ENCODE measurements around the gene MYH7. TPM values are rescaled to one million over a fixed set of nuclear protein-coding genes. Genes with fewer than 3 reads are reported as not detected.

Gene MYH7
- total and polyA plus RNA-seq, 2 of the 4 experiments (the other 2 are of a cell fraction) = not detected

DNA sequence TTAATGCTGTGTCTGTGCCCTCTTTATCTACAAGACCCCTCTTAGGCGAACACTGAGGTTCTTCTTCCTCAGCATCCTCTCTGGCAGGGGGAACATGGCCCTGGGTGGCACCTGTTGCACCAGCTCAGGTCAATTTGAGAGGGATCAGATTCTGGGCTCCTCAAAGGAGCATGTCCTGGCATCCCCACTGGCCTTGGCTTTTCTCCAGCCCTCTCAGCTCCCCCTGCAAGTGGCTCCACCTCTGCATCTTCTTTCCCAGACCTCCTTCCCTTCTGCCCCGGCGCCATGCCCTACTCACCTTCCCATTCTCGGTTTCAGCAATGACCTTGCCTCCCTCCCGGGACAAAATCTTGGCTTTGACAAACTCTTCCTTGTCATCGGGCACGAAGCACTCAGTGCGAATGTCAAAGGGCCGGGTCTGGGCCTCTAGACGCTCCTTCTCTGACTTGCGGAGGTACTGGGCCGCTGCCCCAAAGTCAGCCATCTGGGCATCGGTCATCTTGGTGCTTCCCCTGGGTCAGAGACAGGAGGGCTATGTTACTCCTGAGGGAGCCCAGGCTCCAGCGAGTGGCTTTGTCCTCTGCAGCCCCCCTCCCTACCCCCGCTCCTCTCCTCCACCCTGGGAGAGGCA is 28.6 kb downstream of the MYH7 start:
- H2BK20ac ChIP-seq (ENCODE audit: low read depth, low read length) = no peak overlapping the region
- no peak for TF ChIP-seq CHD1 (IDR thresholded peaks at IDR 0.05; ENCODE audit: low read depth, low read length)
- TF ChIP-seq RFX5 (IDR thresholded peaks at IDR 0.05; ENCODE audit: low read depth, low read length) = no peak
- no peak for TF ChIP-seq RCOR1 (IDR thresholded peaks at IDR 0.05; ENCODE audit: insufficient replicate concordance, low read length)
- no peak for TF ChIP-seq CEBPB (IDR thresholded peaks at IDR 0.05; ENCODE audit: low read depth, low read length)
- no peak for TF ChIP-seq BHLHE40 (IDR thresholded peaks at IDR 0.05; ENCODE audit: low read depth, low read length)
- TF ChIP-seq MAZ (IDR thresholded peaks at IDR 0.05; ENCODE audit: borderline replicate concordance, low read depth, low read length) = no peak
- TF ChIP-seq, protein P1, sequence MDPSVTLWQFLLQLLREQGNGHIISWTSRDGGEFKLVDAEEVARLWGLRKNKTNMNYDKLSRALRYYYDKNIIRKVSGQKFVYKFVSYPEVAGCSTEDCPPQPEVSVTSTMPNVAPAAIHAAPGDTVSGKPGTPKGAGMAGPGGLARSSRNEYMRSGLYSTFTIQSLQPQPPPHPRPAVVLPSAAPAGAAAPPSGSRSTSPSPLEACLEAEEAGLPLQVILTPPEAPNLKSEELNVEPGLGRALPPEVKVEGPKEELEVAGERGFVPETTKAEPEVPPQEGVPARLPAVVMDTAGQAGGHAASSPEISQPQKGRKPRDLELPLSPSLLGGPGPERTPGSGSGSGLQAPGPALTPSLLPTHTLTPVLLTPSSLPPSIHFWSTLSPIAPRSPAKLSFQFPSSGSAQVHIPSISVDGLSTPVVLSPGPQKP (IDR thresholded peaks at IDR 0.05; ENCODE audit: borderline replicate concordance, low read depth, low read length) = no peak
- TF ChIP-seq MAFK (IDR thresholded peaks at IDR 0.05; ENCODE audit: low read depth, low read length) = no peak
- TF ChIP-seq RAD21 (IDR thresholded peaks at IDR 0.05; ENCODE audit: low read length) = no peak
- TF ChIP-seq, protein P2, sequence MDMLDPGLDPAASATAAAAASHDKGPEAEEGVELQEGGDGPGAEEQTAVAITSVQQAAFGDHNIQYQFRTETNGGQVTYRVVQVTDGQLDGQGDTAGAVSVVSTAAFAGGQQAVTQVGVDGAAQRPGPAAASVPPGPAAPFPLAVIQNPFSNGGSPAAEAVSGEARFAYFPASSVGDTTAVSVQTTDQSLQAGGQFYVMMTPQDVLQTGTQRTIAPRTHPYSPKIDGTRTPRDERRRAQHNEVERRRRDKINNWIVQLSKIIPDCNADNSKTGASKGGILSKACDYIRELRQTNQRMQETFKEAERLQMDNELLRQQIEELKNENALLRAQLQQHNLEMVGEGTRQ (IDR thresholded peaks at IDR 0.05; ENCODE audit: low read depth, low read length) = no peak
- TF ChIP-seq NFE2L2 (IDR thresholded peaks at IDR 0.05; ENCODE audit: low read depth, low read length) = no peak
- TF ChIP-seq POLR2A (IDR thresholded peaks at IDR 0.05; ENCODE audit: low read depth, low read length) = no peak
- no peak for TF ChIP-seq FOS (IDR thresholded peaks at IDR 0.05; ENCODE audit: low read depth, low read length)
- TF ChIP-seq, protein P3, sequence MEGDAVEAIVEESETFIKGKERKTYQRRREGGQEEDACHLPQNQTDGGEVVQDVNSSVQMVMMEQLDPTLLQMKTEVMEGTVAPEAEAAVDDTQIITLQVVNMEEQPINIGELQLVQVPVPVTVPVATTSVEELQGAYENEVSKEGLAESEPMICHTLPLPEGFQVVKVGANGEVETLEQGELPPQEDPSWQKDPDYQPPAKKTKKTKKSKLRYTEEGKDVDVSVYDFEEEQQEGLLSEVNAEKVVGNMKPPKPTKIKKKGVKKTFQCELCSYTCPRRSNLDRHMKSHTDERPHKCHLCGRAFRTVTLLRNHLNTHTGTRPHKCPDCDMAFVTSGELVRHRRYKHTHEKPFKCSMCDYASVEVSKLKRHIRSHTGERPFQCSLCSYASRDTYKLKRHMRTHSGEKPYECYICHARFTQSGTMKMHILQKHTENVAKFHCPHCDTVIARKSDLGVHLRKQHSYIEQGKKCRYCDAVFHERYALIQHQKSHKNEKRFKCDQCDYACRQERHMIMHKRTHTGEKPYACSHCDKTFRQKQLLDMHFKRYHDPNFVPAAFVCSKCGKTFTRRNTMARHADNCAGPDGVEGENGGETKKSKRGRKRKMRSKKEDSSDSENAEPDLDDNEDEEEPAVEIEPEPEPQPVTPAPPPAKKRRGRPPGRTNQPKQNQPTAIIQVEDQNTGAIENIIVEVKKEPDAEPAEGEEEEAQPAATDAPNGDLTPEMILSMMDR (conservative IDR thresholded peaks at IDR 0.05; ENCODE audit: low read depth, low read length) = no peak
- no peak for TF ChIP-seq SMC3 (IDR thresholded peaks at IDR 0.05; ENCODE audit: low read depth, low read length)
- WGBS, 2 experiments (ENCODE audit: extremely low coverage in 2 of 2, insufficient read length in 1 of 2) = 74% methylated on average over 11 of the region's 15 CpGs; no CpG with 5 or more reads in 1 of the 2 experiments
- ChIA-PET CTCF (no interaction called here), POLR2A (ENCODE audit: unreplicated experiment) (no interaction called here)
- H4K8ac ChIP-seq (ENCODE audit: low read depth in 2 of 2, low read length in 2 of 2) = no peak overlapping the region
- H3K9ac ChIP-seq (ENCODE audit: low read depth, low read length) = no peak overlapping the region
- H3K4me3 ChIP-seq (ENCODE audit: insufficient read depth, low read depth, low read length) = no peak overlapping the region
- H3K4ac ChIP-seq (ENCODE audit: low read depth, low read length) = no peak overlapping the region
- H2AK9ac ChIP-seq (replicated peaks; ENCODE audit: low read depth, low read length, poor library complexity) = no peak overlapping the region
- no peaks in the 10 kb centered on the region for H3K9me1 ChIP-seq (ENCODE audit: insufficient read depth, low read length)
- H4K91ac ChIP-seq (ENCODE audit: insufficient read depth, low read depth, low read length) = no peak overlapping the region
- H2BK15ac ChIP-seq (ENCODE audit: low read depth, low read length) = no peak overlapping the region
- ATAC-seq (ENCODE audit: low read depth) = no peak
- H3K27me3 ChIP-seq (ENCODE audit: control insufficient read depth, insufficient read depth, low read length) = peaks cover 56% of the 10 kb centered on the region
- no peaks in the 10 kb centered on the region for H3K9me3 ChIP-seq (ENCODE audit: control insufficient read depth, insufficient read depth, low read length)
- no peaks in the 10 kb centered on the region for H4K20me1 ChIP-seq (ENCODE audit: insufficient read depth, low read length)
- H3K23ac ChIP-seq (ENCODE audit: low read depth, low read length) = no peak overlapping the region
- no peaks in the 10 kb centered on the region for H3K36me3 ChIP-seq (ENCODE audit: control insufficient read depth, insufficient read depth, low read length)
- no peak overlapping the region for H2BK5ac ChIP-seq (ENCODE audit: low read depth, low read length, poor library complexity, severe bottlenecking)
- no peak overlapping the region for H3K14ac ChIP-seq (replicated peaks; ENCODE audit: low read depth, low read length)
- H3K56ac ChIP-seq (ENCODE audit: extremely low read depth, insufficient read depth, low read length) = no peak overlapping the region
- dilution Hi-C loops (cut with HindIII; ENCODE audit: low sequenced_read_pairs, unreplicated experiment) = no loop called here
- in situ Hi-C loops (cut with MboI; ENCODE audit: low sequenced_read_pairs) = no loop called here
- DNase-seq = no peak
- H3K18ac ChIP-seq (ENCODE audit: low read depth, low read length) = no peak overlapping the region
- no peak overlapping the region for H3K27ac ChIP-seq (ENCODE audit: insufficient read depth, low read length)
- no peak overlapping the region for H2AFZ ChIP-seq (replicated peaks; ENCODE audit: low read length, poor library complexity)
- no peak overlapping the region for H3K4me2 ChIP-seq (ENCODE audit: low read depth, low read length)
- H3K4me1 ChIP-seq (ENCODE audit: control insufficient read depth, insufficient read depth, low read length) = no peaks in the 10 kb centered on the region
- BruUV-seq (replicated peaks) = no TSS peak
- H2AK5ac ChIP-seq (ENCODE audit: low read depth, low read length) = no peak overlapping the region
- intact Hi-C loops (cut with micrococcal nuclease) = no loop called here
- H4K5ac ChIP-seq (ENCODE audit: low read depth, low read length) = no peak overlapping the region
- H2BK120ac ChIP-seq (ENCODE audit: low read depth, low read length) = no peak overlapping the region
- H3K79me1 ChIP-seq (ENCODE audit: low read depth in 1 of 2, low read length in 2 of 2) = no peaks in the 10 kb centered on the region
